SK-N-SH (cell line): ENCODE measurements around the gene CAP2. TPM values are rescaled to one million over a fixed set of nuclear protein-coding genes. Genes with fewer than 3 reads are reported as not detected.

ENCODE experiments used
- CTCF ChIA-PET: fragments of 300-600, 350-600 bp; formaldehyde crosslinking; extraction: SDS; loops from one replicate; lab custom pipeline; 2021; lab: Yijun Ruan, JAX
- POLR2A ChIA-PET: fragments of 350-600 bp; sonication (Branson Sonifier 250); formaldehyde crosslinking; extraction: SDS; loops from one replicate; lab custom pipeline; 2020; ENCODE audit warnings: antibody characterized with exemption, inconsistent platforms; lab: Yijun Ruan, JAX
- DNase-seq: peaks from one replicate; pipeline ENCODE4 v3.0.0; 2012
- H2AFZ ChIP-seq: fragments of 200-600 bp; sonication (generic); 2 replicates; pipeline ENCODE4 v1.8.1; 2016; ENCODE audit warnings: antibody characterized with exemption, mild to moderate bottlenecking, low read depth
- H3F3A ChIP-seq: fragments of 200-600 bp; sonication (generic); replicated peaks from 2 replicates; pipeline ENCODE3; 2016; ENCODE audit warnings: antibody characterized with exemption, mild to moderate bottlenecking; ENCODE audit not compliant: insufficient read depth
- H3K27ac ChIP-seq, 2 experiments: fragments of 200-500 bp in 1 of 2; fragments of 200-600 bp in 1 of 2; sonication (Bioruptor generic) in 1 of 2; sonication (generic), shearing (Covaris generic) in 1 of 2; 2 replicates each; pipeline versions ENCODE4 v1.5.1 to v1.6.1; 2014 to 2016; ENCODE audit warnings: low read depth in 2 of 2, inconsistent platforms in 1 of 2, low read length in 1 of 2, mild to moderate bottlenecking in 1 of 2, mixed read lengths in 1 of 2
- H3K27me3 ChIP-seq: fragments of 200-600 bp; sonication (generic), shearing (Covaris generic); 2 replicates; pipeline ENCODE4 v1.6.1; 2016; ENCODE audit warnings: mixed run types; ENCODE audit not compliant: insufficient read depth
- H3K36me3 ChIP-seq, 2 experiments: fragments of 200-500 bp in 1 of 2; fragments of 200-600 bp in 1 of 2; sonication (Bioruptor generic) in 1 of 2; sonication (generic) in 1 of 2; replicated peaks in 1 of 2; 2 replicates each; pipeline versions ENCODE3 to v1.5.1; 2014 to 2016; ENCODE audit warnings: low read length in 1 of 2, mild to moderate bottlenecking in 1 of 2; ENCODE audit not compliant: insufficient read depth in 2 of 2, control insufficient read depth in 1 of 2
- H3K4me1 ChIP-seq, 2 experiments: fragments of 200-500 bp in 1 of 2; fragments of 200-600 bp in 1 of 2; sonication (Bioruptor generic) in 1 of 2; sonication (generic), shearing (Covaris generic) in 1 of 2; 2 replicates each; pipeline versions ENCODE4 v1.5.1 to v1.6.1; 2014 to 2016; ENCODE audit warnings: low read depth in 1 of 2, low read length in 1 of 2, mixed run types in 1 of 2; ENCODE audit not compliant: insufficient read depth in 2 of 2, control insufficient read depth in 1 of 2
- H3K4me2 ChIP-seq: fragments of 200-600 bp; sonication (generic), shearing (Covaris generic); 2 replicates; pipeline ENCODE4 v1.6.1; 2017; ENCODE audit warnings: mixed run types
- H3K4me3 ChIP-seq, 2 experiments: fragments of 200-500 bp in 1 of 2; fragments of 200-600 bp in 1 of 2; sonication (Bioruptor generic) in 1 of 2; sonication (generic), shearing (Covaris generic) in 1 of 2; 2 replicates each; pipeline versions ENCODE4 v1.5.1 to v1.8.1; 2014 to 2016; ENCODE audit warnings: low read depth in 2 of 2, inconsistent platforms in 1 of 2, low read length in 1 of 2, mild to moderate bottlenecking in 1 of 2, mixed read lengths in 1 of 2, moderate library complexity in 1 of 2
- H3K79me2 ChIP-seq: fragments of 200-600 bp; sonication (generic); 2 replicates; pipeline ENCODE4 v1.8.1; 2017; ENCODE audit warnings: mild to moderate bottlenecking; ENCODE audit not compliant: insufficient read depth
- H3K9ac ChIP-seq: fragments of 200-600 bp; sonication (generic); 2 replicates; pipeline ENCODE4 v1.6.1; 2017; ENCODE audit warnings: mixed run types
- H3K9me2 ChIP-seq: fragments of 200-600 bp; sonication (generic); 2 replicates; pipeline ENCODE4 v1.6.1; 2017; ENCODE audit warnings: mixed run types
- H3K9me3 ChIP-seq: fragments of 200-600 bp; sonication (generic); 2 replicates; pipeline ENCODE4 v1.6.1; 2017; ENCODE audit warnings: mixed run types, mild to moderate bottlenecking, moderate library complexity
- H4K20me1 ChIP-seq: fragments of 200-600 bp; sonication (generic); 2 replicates; pipeline ENCODE4 v1.6.1; 2017; ENCODE audit warnings: mild to moderate bottlenecking, mixed run types; ENCODE audit not compliant: insufficient read depth
- FOSL2 ChIP-seq: IDR thresholded peaks from 2 replicates; pipeline ENCODE4 v1.4.0; 2012; ENCODE audit warnings: low read depth, mild to moderate bottlenecking, moderate library complexity, borderline replicate concordance
- IRF3 ChIP-seq: fragments of 150-350 bp; IDR thresholded peaks from 2 replicates; pipeline ENCODE4 v1.6.1; 2016; ENCODE audit warnings: mild to moderate bottlenecking, low read depth, low read length
- REST ChIP-seq: IDR thresholded peaks from 2 replicates; pipeline ENCODE4 v1.6.1; 2012; ENCODE audit warnings: mild to moderate bottlenecking, low read depth, low read length, moderate library complexity
- RXRA ChIP-seq: IDR thresholded peaks from 2 replicates; pipeline ENCODE4 v1.4.0; 2012; ENCODE audit warnings: low read depth, mild to moderate bottlenecking, borderline replicate concordance
- SMC3 ChIP-seq: IDR thresholded peaks from 2 replicates; pipeline ENCODE4 v1.6.1; 2012; ENCODE audit warnings: low read depth, low read length, improper control_type of control experiment
- TCF12 ChIP-seq: IDR thresholded peaks from 2 replicates; pipeline ENCODE4 v1.4.0; 2012
- USF1 ChIP-seq: IDR thresholded peaks from 2 replicates; pipeline ENCODE4 v1.4.0; 2012; ENCODE audit warnings: low read depth, borderline replicate concordance
- USF2 ChIP-seq: fragments of 150-350 bp; IDR thresholded peaks from 2 replicates; pipeline ENCODE4 v1.6.1; 2017; ENCODE audit warnings: antibody characterized with exemption, low read length, low read depth, borderline replicate concordance
- YY1 ChIP-seq: IDR thresholded peaks from 2 replicates; pipeline ENCODE4 v1.4.0; 2012; ENCODE audit warnings: low read depth, mild to moderate bottlenecking
- WGBS: methylation state at CpG from one replicate; pipeline ENCODE4 v1.1.6; 2017; ENCODE audit warnings: low lambda C conversion rate; 5-methylcytosine and 5-hydroxymethylcytosine counted together
- polyA plus RNA-seq, 3 experiments: library from polyadenylated mRNA; depleted of rRNA; stranded (reverse); fragments of >200 nt; gene quantifications; 2 replicates each; pipeline ENCODE4 v1.2.3, GENCODE V29; 2012

Gene CAP2
- polyA plus RNA-seq, 1 of the 3 experiments (the other 2 are of a cell fraction): 8.5 TPM

GRCh38 chr6:17390276-17390675, 3.1 kb upstream of the CAP2 start:
- H2AFZ ChIP-seq: no peak overlapping the region
- WGBS: 83% methylated on average over 3 of the region's 3 CpGs
- H3K9ac ChIP-seq: no peak overlapping the region
- no peaks in the 10 kb centered on the region for H4K20me1 ChIP-seq
- no peak for DNase-seq
- H3K27ac ChIP-seq: no peak overlapping the region
- H3K9me2 ChIP-seq: no peaks in the 10 kb centered on the region
- TF ChIP-seq REST (no peak), TCF12 (no peak), USF1 (no peak)
- TF ChIP-seq, all 33 proteins: peak for 0
- Histone ChIP-seq H3K27me3 (no peaks in the 10 kb centered on the region), H3K4me3 (no peak overlapping the region), H3F3A (no peaks in the 10 kb centered on the region), H3K79me2 (peaks cover 11% of the 10 kb centered on the region; the same call in 1 of the 2 replicates), H3K36me3 (no peaks in the 10 kb centered on the region), H3K4me1 (peaks cover 3 to 5% of the 10 kb centered on the region in 2 experiments; a peak in 2 of 4 replicates), H3K4me2 (no peak overlapping the region), H3K9me3 (no peaks in the 10 kb centered on the region)
- ChIA-PET CTCF (no interaction called here), POLR2A (no interaction called here)

GRCh38 chr6:17391976-17392375, 1.4 kb upstream of the CAP2 start:
- WGBS: 95% methylated on average over 2 of the region's 2 CpGs
- Histone ChIP-seq H4K20me1 (no peaks in the 10 kb centered on the region), H3K27me3 (no peaks in the 10 kb centered on the region), H3K9me2 (no peaks in the 10 kb centered on the region), H3K79me2 (peaks cover 28% of the 10 kb centered on the region; the same call in 1 of the 2 replicates), H2AFZ (no peak overlapping the region), H3K4me1 (peaks cover 3 to 5% of the 10 kb centered on the region in 2 experiments; a peak in 2 of 4 replicates), H3K4me3 (no peak overlapping the region), H3F3A (no peaks in the 10 kb centered on the region), H3K4me2 (no peak overlapping the region), H3K9ac (no peak overlapping the region), H3K9me3 (no peaks in the 10 kb centered on the region), H3K36me3 (no peaks in the 10 kb centered on the region), H3K27ac (no peak overlapping the region)
- no peak for TF ChIP-seq FOSL2
- no peak for TF ChIP-seq RXRA
- no peak for TF ChIP-seq YY1
- no peak for TF ChIP-seq SMC3
- no peak for TF ChIP-seq USF2
- no peak for TF ChIP-seq IRF3
- DNase-seq: no peak
- POLR2A ChIA-PET: no interaction called here
- CTCF ChIA-PET: no interaction called here
